MCF 10A (cell line): ENCODE data around the gene ZBTB21. TPM values are rescaled to one million over a fixed set of nuclear protein-coding genes. Genes with fewer than 3 reads are reported as not detected.
A peak's percentile ranks its signal among the peaks of the same experiment; 100 is the strongest.

Source experiments
- BruUV-seq: library from RNA; stranded (reverse); fragments of 400-500 nt; replicated peaks from 2 replicates; lab custom pipeline; 2021; lab: Mats Ljungman, UMichigan
- CTCF ChIA-PET: fragments of 300-600 bp; sonication (Branson Sonifier 250); formaldehyde crosslinking; extraction: SDS; loops from one replicate; lab custom pipeline; 2021; ENCODE audit warnings: antibody characterized with exemption, inconsistent platforms; lab: Yijun Ruan, JAX
- POLR2A ChIA-PET: fragments of 300-600, 350-650 bp; sonication (Branson Sonifier 250); formaldehyde crosslinking; extraction: SDS; loops from one replicate; lab custom pipeline; 2020; ENCODE audit warnings: antibody characterized with exemption, inconsistent platforms; lab: Yijun Ruan, JAX
- DNase-seq: peaks from one replicate; pipeline ENCODE4 v3.0.0-alpha.2; 2018; ENCODE audit not compliant: unreplicated experiment
- H3K27ac Mint-ChIP-seq: one replicate; pipeline ENCODE4 v1.8.0; 2022; ENCODE audit warnings: mild to moderate bottlenecking, low read depth, mixed read lengths; ENCODE audit not compliant: unreplicated experiment
- H3K27me3 Mint-ChIP-seq: one replicate; pipeline ENCODE4 v1.8.0; 2022; ENCODE audit warnings: mixed read lengths; ENCODE audit not compliant: insufficient read depth, unreplicated experiment
- H3K36me3 Mint-ChIP-seq: one replicate; pipeline ENCODE4 v1.8.0; 2022; ENCODE audit warnings: mild to moderate bottlenecking, moderate library complexity, mixed read lengths; ENCODE audit not compliant: insufficient read depth, unreplicated experiment
- H3K4me1 Mint-ChIP-seq: one replicate; pipeline ENCODE4 v1.8.0; 2022; ENCODE audit warnings: mixed read lengths; ENCODE audit not compliant: insufficient read depth, unreplicated experiment
- H3K4me3 Mint-ChIP-seq: one replicate; pipeline ENCODE4 v1.8.0; 2022; ENCODE audit warnings: mild to moderate bottlenecking, moderate library complexity, mixed read lengths; ENCODE audit not compliant: unreplicated experiment
- H3K9me3 Mint-ChIP-seq: one replicate; pipeline ENCODE4 v1.8.0; 2022; ENCODE audit warnings: mixed read lengths; ENCODE audit not compliant: unreplicated experiment
- intact Hi-C: fragments of 100-400 bp; cut with micrococcal nuclease; formaldehyde crosslinking; loops from 2 replicates; pipeline ENCODE4 v1.14.1; 2022
- total RNA-seq: library from RNA; stranded (reverse); gene quantifications from 2 replicates; pipeline ENCODE4 v1.2.3, GENCODE V29; 2022
- TF ChIP-seq, protein P1 (sequence below): fragments of 200-600 bp; IDR thresholded peaks from one replicate; pipeline ENCODE4 v1.8.0; 2022; ENCODE audit warnings: antibody characterized with exemption, mild to moderate bottlenecking; ENCODE audit not compliant: unreplicated experiment

Gene ZBTB21
- total RNA-seq, 1 experiment from 2014 or later: 27.3 TPM

- Mint-ChIP-seq H3K4me1 (peaks cover 29% of the 10 kb centered on the region), H3K9me3 (no peaks in the 10 kb centered on the region), H3K4me3 (peak overlapping the region; percentile 75), H3K27me3 (no peaks in the 10 kb centered on the region), H3K27ac (peak overlapping the region; percentile 36), H3K36me3 (no peaks in the 10 kb centered on the region)
- intact Hi-C loops: loop anchor here (2.0 kb wide), 1 partner anchor 21 kb away; no protein-coding TSS in a partner anchor
- ChIA-PET CTCF (interaction anchor here (0.7 kb wide), 1 partner anchor 496 kb away, joined by 3 read pairs; no protein-coding TSS in a partner anchor), POLR2A (interaction anchor here (0.9 to 2.5 kb wide), 4 partner anchors 12 to 57 kb away, joined by 3 to 14 read pairs (median 8); partner anchors contain the start of gene ZBTB21)
- TF ChIP-seq, protein P1, sequence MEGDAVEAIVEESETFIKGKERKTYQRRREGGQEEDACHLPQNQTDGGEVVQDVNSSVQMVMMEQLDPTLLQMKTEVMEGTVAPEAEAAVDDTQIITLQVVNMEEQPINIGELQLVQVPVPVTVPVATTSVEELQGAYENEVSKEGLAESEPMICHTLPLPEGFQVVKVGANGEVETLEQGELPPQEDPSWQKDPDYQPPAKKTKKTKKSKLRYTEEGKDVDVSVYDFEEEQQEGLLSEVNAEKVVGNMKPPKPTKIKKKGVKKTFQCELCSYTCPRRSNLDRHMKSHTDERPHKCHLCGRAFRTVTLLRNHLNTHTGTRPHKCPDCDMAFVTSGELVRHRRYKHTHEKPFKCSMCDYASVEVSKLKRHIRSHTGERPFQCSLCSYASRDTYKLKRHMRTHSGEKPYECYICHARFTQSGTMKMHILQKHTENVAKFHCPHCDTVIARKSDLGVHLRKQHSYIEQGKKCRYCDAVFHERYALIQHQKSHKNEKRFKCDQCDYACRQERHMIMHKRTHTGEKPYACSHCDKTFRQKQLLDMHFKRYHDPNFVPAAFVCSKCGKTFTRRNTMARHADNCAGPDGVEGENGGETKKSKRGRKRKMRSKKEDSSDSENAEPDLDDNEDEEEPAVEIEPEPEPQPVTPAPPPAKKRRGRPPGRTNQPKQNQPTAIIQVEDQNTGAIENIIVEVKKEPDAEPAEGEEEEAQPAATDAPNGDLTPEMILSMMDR: no peak
- no TSS peak for BruUV-seq
- no peak for DNase-seq
These were observed 56.8 kb downstream of the ZBTB21 start for GRCh38 chr21:41953249-41953830.

DNA sequence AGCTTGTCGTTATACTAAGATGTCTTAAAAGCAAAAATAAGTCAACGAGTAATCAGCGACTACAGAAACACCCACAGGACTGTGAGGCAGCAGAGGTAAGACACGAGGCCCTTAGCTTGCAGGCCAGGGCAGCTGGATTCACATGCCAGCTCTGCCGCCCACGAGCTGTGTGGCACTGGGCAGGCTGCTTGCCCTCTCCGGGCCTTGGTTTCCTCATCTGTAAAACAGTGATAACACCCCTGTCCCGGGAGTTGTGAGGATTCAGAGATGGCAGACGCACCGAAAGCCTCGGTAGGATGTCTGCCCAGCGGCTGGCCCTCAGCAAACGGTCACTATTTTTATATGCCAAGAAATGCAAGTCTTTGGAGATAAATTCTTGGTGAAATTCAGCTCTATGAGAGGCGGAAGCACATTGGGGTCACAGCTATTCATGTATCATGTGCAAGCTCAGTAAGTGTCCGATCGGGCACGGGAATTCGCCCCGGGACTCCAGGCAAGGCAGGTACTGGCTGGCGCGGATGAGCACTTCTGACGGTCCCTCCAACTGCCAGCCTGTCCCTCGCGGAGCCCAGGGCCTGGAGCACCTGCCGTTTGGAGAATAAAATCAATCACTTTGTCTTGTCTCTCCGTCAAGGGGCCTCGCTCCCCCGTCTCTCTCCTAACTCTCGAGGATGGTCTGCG is 57.5 kb downstream of the ZBTB21 start:
- no peaks in the 10 kb centered on the region for H3K27me3 Mint-ChIP-seq
- ChIA-PET POLR2A (interaction anchor here (0.5 to 2.5 kb wide), 9 partner anchors 11 to 72 kb away, joined by 3 to 14 read pairs (median 3); partner anchors contain the start of gene ZBTB21), CTCF (interaction anchor here (0.6 to 1.3 kb wide), 4 partner anchors 93 to 497 kb away, joined by 3 read pairs; no protein-coding TSS in a partner anchor)
- H3K4me1 Mint-ChIP-seq: peaks cover 35% of the 10 kb centered on the region
- no peaks in the 10 kb centered on the region for H3K9me3 Mint-ChIP-seq
- TF ChIP-seq, protein P1: no peak
- H3K27ac Mint-ChIP-seq: peak overlapping the region; percentile 36
- no peak for DNase-seq
- H3K4me3 Mint-ChIP-seq: peak overlapping the region; percentile 75
- intact Hi-C loops: loop anchor here (2.0 kb wide), 1 partner anchor 20 kb away; no protein-coding TSS in a partner anchor
- no peaks in the 10 kb centered on the region for H3K36me3 Mint-ChIP-seq
- no TSS peak for BruUV-seq

DNA sequence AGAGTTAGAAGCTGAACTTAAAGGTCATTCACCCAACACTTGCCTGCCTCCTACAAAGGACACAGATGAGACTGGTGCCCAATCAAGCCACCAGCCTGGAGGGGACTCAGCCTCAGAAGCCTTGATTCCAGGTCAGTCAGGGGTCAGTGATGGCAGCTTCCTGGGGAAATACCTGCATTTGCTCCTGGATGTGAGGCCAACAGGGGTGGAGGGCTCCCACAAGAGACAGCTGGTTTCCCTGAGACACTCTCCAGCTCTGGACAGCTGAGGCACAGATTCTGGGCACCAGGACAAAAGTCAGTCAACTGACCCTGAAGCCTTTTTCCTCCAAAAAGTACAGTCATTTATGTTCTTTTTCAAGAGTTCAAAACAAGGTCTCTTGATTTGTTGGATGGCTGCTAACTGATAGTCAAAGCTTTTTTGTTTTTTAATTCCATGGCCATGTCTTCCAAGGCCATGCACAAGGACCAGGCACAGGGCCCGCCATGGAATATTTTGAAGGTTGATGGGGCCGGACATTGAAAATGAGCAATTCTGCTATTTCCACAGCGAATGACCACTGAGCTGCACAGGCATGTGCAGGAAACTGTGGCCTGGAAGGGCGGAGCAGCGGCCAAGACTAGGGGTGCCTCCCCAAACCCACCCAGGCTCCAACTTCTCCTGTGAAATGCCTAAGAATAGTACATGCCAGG is 58.1 kb downstream of the ZBTB21 start:
- DNase-seq: no peak
- Mint-ChIP-seq H3K27ac (no peak overlapping the region), H3K4me1 (peaks cover 33% of the 10 kb centered on the region), H3K4me3 (peak overlapping the region; percentile 75), H3K9me3 (no peaks in the 10 kb centered on the region), H3K36me3 (no peaks in the 10 kb centered on the region), H3K27me3 (no peaks in the 10 kb centered on the region)
- ChIA-PET POLR2A (interaction anchor here (0.5 to 2.5 kb wide), 9 partner anchors 11 to 72 kb away, joined by 3 to 14 read pairs (median 3); partner anchors contain the start of gene ZBTB21), CTCF (interaction anchor here (0.6 to 1.3 kb wide), 3 partner anchors 93 to 416 kb away, joined by 3 read pairs; no protein-coding TSS in a partner anchor)
- intact Hi-C loops: loop anchor here (2.0 kb wide), 1 partner anchor 19 kb away; no protein-coding TSS in a partner anchor
- TSS peak; percentile 32 for BruUV-seq
- TF ChIP-seq, protein P1: no peak
